DOHH2 (cell line): ENCODE results near the gene ATP13A3.

Experiments
- EZH2phosphoT487 ChIP-seq: fragments of 200-600 bp; sonication (generic); IDR thresholded peaks from 2 replicates; pipeline ENCODE4 v1.6.1; 2017; ENCODE audit warnings: borderline replicate concordance, mild to moderate bottlenecking, antibody characterized with exemption, low read length, moderate library complexity, mixed read lengths
- TF ChIP-seq, protein P1 (sequence below): fragments of 200-600 bp; sonication (generic); IDR thresholded peaks from one replicate; pipeline ENCODE4 v1.5.1; 2014; ENCODE audit warnings: antibody characterized with exemption, mild to moderate bottlenecking, low read depth, low read length; ENCODE audit not compliant: poor library complexity, severe bottlenecking

- TF ChIP-seq, protein P1, sequence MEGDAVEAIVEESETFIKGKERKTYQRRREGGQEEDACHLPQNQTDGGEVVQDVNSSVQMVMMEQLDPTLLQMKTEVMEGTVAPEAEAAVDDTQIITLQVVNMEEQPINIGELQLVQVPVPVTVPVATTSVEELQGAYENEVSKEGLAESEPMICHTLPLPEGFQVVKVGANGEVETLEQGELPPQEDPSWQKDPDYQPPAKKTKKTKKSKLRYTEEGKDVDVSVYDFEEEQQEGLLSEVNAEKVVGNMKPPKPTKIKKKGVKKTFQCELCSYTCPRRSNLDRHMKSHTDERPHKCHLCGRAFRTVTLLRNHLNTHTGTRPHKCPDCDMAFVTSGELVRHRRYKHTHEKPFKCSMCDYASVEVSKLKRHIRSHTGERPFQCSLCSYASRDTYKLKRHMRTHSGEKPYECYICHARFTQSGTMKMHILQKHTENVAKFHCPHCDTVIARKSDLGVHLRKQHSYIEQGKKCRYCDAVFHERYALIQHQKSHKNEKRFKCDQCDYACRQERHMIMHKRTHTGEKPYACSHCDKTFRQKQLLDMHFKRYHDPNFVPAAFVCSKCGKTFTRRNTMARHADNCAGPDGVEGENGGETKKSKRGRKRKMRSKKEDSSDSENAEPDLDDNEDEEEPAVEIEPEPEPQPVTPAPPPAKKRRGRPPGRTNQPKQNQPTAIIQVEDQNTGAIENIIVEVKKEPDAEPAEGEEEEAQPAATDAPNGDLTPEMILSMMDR = no peak
- TF ChIP-seq EZH2phosphoT487 = no peak
Measured at GRCh38 chr3:194382892-194383223, 103.9 kb downstream of the ATP13A3 start.
